ENCODE data around the gene CRB1.
A peak's percentile ranks its signal among the peaks of the same experiment; 100 is the strongest.
"Not testable (repeated sequence)": the region's sequence is repeated elsewhere in the genome, so short reads cannot be mapped to it uniquely, and the experiment has no call there.

CRB1 gene

GRCh38 chr1:197402189-197402588, 134.1 kb downstream of the CRB1 start:
- no peak for DNase-seq

- not testable (repeated sequence) for DNase-seq
Measured at GRCh38 chr1:197404774-197405173, 136.7 kb downstream of the CRB1 start.

GRCh38 chr1:197405614-197406013, 137.6 kb downstream of the CRB1 start:
- not testable (repeated sequence) for DNase-seq

- DNase-seq: no peak
Measured at GRCh38 chr1:197413564-197413963, 145.5 kb downstream of the CRB1 start.

DNA sequence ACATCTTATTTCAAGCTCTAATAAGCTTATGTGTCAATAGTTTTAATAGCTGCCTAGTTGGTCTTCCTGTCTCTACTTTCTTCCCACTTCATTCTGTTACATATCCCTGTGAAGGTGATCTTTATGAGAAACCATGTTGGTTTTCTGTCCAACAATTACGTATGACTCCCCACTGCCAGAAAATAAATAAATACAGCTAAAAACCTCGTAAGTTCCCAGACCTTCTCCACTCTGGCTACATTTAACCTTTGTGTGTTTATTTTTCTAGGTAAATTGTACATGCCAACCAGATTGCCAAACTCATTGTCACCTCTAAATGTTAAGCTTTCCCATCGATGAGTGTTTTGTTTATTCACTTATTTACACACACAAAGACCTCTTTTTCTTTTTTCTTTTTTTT, 147.2 kb downstream of the CRB1 start:
- DNase-seq: no peak

- no peak for DNase-seq
Measured at GRCh38 chr1:197418693-197419092, 150.6 kb downstream of the CRB1 start.

GRCh38 chr1:197422993-197423392, 154.9 kb downstream of the CRB1 start:
- DNase-seq: no peak

DNA sequence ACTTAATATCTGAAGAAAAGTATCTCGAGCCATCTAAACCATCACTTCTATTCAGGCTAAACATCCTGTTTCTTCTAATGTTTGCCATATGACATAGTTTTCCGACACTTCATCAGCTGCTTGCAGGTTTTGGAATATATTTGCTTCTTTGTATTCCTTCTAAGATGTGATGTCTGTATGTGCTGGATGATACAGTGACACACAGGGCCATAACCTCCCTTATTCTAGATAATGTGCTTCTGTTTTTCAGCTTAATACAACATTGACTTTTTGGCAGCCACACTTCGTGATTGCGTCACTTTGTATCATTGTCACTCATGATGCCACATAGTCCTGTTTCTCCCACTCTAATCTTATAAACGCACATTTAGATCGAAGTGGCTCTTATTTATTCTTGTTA, 156.3 kb downstream of the CRB1 start:
- no peak for DNase-seq

DNA sequence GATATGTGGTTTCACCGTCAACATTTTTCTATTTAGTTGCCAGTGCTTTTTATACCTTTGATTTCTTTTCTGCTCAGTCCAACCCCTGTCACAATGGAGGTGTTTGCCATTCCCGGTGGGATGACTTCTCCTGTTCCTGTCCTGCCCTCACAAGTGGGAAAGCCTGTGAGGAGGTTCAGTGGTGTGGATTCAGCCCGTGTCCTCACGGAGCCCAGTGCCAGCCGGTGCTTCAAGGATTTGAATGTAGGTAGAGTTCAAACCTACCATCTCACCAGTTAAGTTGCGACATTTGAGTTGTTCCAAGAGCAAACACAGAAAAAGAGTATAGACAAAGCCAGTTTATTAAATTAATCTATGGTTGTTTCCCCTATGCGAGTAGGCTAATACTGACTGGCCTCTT, 161.3 kb downstream of the CRB1 start:
- no peak for DNase-seq

- DNase-seq: no peak
Measured at GRCh38 chr1:197435224-197435623, 167.2 kb downstream of the CRB1 start.

DNA sequence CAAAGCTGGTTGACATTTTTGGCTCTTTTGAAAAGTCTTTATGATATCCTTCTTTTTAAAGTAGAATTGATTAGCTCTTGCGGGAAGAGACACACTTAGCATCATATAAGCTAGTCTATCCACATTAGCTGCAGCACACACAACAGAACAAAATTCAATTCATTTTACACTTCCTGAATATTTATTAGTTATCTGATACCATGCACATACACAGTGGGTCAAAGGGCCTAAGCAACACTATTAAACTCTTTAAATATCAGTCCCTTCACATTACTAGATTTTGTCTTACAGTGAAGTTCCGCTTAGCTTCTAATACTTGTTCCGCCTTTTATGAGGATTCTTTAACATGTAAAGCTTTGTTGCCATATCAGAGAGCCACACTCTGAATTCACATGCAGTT, 169.5 kb downstream of the CRB1 start:
- no peak for DNase-seq

DNA sequence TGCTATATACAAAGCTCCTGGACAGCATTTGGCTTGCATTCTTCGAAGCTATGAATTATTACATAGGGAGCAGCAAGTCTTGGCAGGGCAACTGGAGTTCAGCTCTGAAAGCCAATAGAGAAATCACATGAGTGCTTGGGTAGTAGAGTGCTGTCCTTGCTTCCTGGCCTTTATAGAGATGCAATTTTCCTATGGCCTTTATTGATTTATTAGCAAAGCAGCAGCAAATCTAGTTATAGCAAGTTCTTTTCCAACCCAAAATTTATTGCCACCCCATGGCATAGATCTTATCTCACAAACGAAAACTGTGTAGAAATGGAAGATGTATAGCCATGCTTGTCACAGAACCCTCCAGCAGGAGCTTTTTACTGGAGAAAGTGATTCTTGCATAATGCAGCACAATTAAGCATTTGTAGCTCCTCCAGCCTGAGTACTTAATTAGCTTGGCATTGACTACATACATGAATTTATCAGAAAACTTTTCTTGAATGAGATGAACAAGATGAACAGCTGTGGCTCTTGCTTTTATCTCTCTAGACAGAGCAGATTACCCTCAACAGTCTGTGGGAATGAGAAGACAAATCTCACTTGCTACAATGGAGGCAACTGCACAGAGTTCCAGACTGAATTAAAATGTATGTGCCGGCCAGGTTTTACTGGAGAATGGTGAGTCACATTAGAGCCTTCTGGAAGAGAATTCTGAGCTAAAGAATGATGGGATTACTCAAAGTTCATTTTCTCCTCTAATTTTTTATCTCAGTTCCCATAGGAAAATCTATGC, 170.1 kb downstream of the CRB1 start:
- no peak for DNase-seq

- DNase-seq: no peak
Measured at GRCh38 chr1:197439708-197440280, 171.7 kb downstream of the CRB1 start.

GRCh38 chr1:197440715-197441114, 172.7 kb downstream of the CRB1 start:
- no peak for DNase-seq

- DNase-seq: peak; percentile 30
Measured at GRCh38 chr1:197441999-197442414, 174.0 kb downstream of the CRB1 start.

GRCh38 chr1:197444755-197445154, 176.7 kb downstream of the CRB1 start:
- no peak for DNase-seq

DNA sequence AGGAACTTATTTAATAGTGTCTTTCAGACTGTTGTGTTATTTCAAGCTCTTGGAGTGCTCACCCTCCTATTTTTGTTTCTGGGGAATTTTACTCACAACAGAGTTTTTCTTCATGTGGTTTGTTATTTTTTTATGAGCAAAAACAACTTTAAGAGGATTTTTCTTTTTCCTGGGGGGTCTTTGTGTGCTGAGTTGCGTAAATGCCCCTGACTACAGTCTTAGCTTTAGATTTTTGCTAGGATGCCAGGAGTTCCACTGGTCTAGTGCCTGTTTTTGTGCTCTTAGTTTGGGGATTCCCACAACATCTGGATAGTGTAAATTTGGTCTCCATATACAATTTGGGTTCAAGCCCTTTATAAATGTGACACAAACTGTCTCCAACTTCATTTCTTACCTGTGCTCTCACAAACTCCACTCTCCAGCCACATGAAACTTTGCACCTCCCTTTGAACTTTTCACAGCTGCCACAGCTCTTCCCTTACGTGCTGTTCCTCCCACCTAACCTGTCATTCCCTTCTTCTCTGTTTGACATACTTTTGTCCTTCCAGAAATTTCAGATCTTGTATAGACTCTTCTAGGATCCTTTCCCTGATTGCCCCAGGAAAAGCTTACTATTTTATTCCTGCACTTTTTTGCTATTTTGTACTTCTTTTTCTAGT, 180.2 kb downstream of the CRB1 start:
- no peak for DNase-seq

DNA sequence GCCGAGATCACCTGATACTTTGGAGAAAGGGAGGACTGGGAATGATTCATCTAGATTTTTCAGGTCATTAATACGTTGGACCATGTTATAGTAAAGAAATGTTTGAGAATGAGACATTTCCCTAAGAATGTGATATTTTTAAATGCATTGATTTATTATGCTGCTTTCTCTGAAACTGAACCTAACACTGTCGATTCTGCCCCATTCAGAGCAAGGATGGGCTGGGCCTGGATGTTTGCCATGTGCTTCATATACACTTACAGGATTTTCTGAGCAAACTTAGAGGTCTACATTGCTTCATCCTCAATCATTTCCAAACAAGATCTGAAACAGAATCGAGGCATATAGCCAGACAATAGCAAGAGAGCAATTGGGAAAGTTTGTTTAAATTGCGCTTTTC, 183.3 kb downstream of the CRB1 start:
- peak; percentile 27 for DNase-seq

- no peak for DNase-seq
Measured at GRCh38 chr1:197453376-197454058, 185.5 kb downstream of the CRB1 start.

DNA sequence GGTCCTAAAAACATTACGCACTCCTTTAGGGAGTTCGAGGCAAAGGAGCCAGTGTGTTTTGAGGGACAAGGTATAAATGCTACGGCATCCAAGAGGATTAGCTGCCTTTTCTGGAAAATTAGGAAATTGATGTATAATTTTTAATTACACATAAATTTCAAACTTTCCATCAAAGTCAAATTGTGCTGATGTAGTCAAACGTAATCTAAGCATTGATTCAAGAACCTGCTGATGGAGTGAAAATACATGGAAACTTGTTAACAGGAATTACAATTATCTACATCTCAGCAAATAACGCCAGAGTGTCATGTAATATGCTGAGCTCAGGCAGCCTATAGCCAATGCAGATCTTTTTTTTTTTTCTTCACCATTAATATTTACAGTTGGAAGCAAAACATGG, 194.5 kb downstream of the CRB1 start:
- no peak for DNase-seq

- no peak for DNase-seq
Measured at GRCh38 chr1:197463142-197463541, 195.1 kb downstream of the CRB1 start.

DNA sequence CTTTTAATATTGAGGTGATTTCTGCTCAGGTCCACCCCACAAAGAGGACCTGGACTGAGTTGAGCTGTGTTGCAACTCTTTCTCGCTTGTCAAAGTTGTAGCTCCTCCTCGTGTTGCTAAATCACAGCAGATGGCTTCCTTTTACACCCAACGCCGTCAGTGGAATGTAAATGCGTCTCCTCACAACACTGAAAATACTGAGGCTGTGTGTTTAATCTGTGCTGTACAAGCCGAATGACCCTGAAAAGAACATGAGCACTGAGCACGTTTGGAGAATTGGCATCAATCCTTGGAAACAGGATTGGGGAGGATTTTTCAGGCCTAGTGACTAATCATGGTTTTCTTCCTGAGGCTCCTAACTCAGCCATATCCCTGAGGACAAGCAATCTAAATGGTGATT, 196.0 kb downstream of the CRB1 start:
- DNase-seq: peak; percentile 66

DNA sequence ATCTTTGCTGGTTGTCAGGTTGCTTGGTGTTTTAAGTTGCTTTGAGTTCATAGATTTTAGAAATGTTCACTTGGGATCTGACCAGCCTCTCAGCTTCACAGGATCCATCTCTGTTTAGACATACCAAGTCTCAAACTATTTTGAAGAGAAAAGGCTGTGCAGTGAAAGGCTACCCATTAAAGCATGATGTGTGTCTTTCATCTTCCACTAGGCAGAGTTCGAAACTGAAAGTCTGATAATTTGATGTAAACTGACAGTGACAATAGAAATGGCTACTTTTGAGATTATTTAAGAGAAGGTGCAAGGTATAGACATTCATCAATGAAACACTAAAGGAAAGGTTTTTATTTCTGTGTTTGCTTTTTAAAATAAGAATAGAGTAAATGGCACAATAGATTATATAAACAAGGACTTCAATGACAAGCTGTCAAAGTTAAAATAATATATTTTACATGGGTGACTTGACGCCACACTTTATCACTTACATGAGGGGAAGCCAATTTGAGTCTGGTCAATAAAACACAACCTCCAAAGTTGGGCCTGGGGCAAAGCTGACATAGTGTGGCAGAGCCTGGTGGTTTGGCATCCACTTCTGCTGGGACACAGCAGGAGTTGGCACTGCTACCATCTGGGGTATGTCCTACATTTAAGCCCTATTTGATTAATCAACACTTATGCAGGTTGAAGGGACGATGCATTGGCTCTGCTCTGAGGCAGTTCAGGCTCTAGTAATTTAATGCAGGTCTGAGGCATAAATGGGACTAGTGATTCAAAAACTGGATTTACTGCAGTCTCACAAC, 197.7 kb downstream of the CRB1 start:
- DNase-seq: no peak
